Measurements from ENCODE around the gene BCL2. TPM values are rescaled to one million over a fixed set of nuclear protein-coding genes. Genes with fewer than 3 reads are reported as not detected.

BCL2 gene
- polyA plus RNA-seq, 1 of the 3 experiments (the other 2 are of a cell fraction), result 1.5 TPM

DNA sequence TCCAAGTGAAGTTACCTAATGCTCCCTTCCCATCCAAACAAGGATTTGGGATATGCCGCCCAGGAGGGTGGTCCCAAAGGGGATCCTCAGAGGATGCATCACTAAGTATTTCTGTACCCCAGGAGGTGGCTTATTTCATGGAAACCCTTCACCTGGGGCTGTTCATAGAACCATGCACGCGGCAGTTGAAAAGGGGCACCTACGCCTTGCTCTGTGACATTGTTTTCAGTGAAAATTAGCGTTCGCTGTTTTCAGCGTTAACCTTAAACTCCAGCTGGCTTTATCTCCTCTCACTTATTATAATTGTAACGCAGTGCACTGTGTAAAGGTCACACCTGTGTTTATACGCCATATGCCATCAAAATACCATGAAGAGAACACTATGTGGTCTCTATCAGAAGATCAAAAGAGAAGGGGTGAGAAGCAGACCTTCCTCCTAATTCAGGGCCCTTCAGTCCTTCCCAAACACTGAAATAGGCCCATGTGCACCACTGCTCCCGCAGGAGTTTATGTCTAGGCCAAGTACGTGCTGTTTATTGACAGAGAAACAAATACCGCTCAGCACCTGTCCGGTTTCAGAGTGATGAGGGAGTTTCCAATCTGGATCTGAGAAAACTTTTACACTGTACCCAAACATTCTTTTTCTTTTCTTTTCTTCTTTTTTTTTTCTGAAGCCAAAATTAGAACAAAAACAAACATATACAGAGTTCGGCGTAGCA is 162.1 kb downstream of the BCL2 start:
- no peaks in the 10 kb centered on the region for H3K9me2 ChIP-seq
- H3K27me3 ChIP-seq (ENCODE audit: insufficient read depth), result no peaks in the 10 kb centered on the region
- H3K9ac ChIP-seq, result no peak overlapping the region
- H2AFZ ChIP-seq (ENCODE audit: low read depth), result no peak overlapping the region
- no peaks in the 10 kb centered on the region for H3K36me3 ChIP-seq (replicated peaks in 1 of 2; ENCODE audit: control insufficient read depth in 1 of 2, insufficient read depth in 2 of 2, low read length in 1 of 2)
- no peak overlapping the region for H3K4me3 ChIP-seq (ENCODE audit: low read depth in 2 of 2, low read length in 1 of 2)
- H3F3A ChIP-seq (replicated peaks; ENCODE audit: insufficient read depth), result peaks cover 6% of the 10 kb centered on the region
- H4K20me1 ChIP-seq (ENCODE audit: insufficient read depth), result no peaks in the 10 kb centered on the region
- DNase-seq, result no peak
- no peaks in the 10 kb centered on the region for H3K79me2 ChIP-seq (ENCODE audit: insufficient read depth)
- ChIA-PET CTCF (interaction anchor here (0.8 to 1.3 kb wide), 2 partner anchors 20 to 165 kb away, joined by 3 to 5 read pairs; no protein-coding TSS in a partner anchor), POLR2A (no interaction called here)
- no peak overlapping the region for H3K27ac ChIP-seq (ENCODE audit: low read depth in 2 of 2, low read length in 1 of 2)
- H3K4me1 ChIP-seq (ENCODE audit: control insufficient read depth in 1 of 2, insufficient read depth in 2 of 2, low read depth in 1 of 2, low read length in 1 of 2), result peaks cover 11 to 33% of the 10 kb centered on the region in 2 experiments; a peak in 2 of 4 replicates
- 96% methylated on average over 15 of the region's 15 CpGs for WGBS (ENCODE audit: low lambda C conversion rate)
- H3K9me3 ChIP-seq, result no peaks in the 10 kb centered on the region
- H3K4me2 ChIP-seq, result no peak overlapping the region
- TF ChIP-seq RFX5 (IDR thresholded peaks at IDR 0.05; ENCODE audit: low read length), result no peak
- no peak for TF ChIP-seq NRF1 (IDR thresholded peaks at IDR 0.05; ENCODE audit: low read depth, low read length)
- no peak for TF ChIP-seq MXI1 (IDR thresholded peaks at IDR 0.05; ENCODE audit: low read depth, low read length)
- no peak for TF ChIP-seq NFIC (IDR thresholded peaks at IDR 0.05; ENCODE audit: borderline replicate concordance)
- TF ChIP-seq GATA2 (CRISPR knock-in tag; IDR thresholded peaks at IDR 0.05), result no peak
- no peak for TF ChIP-seq JUND (IDR thresholded peaks at IDR 0.05)
- no peak for TF ChIP-seq YY1 (IDR thresholded peaks at IDR 0.05; ENCODE audit: low read depth)
- TF ChIP-seq, protein P1, sequence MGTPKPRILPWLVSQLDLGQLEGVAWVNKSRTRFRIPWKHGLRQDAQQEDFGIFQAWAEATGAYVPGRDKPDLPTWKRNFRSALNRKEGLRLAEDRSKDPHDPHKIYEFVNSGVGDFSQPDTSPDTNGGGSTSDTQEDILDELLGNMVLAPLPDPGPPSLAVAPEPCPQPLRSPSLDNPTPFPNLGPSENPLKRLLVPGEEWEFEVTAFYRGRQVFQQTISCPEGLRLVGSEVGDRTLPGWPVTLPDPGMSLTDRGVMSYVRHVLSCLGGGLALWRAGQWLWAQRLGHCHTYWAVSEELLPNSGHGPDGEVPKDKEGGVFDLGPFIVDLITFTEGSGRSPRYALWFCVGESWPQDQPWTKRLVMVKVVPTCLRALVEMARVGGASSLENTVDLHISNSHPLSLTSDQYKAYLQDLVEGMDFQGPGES (IDR thresholded peaks at IDR 0.05; ENCODE audit: low read depth, low read length), result no peak
- TF ChIP-seq, protein P2, sequence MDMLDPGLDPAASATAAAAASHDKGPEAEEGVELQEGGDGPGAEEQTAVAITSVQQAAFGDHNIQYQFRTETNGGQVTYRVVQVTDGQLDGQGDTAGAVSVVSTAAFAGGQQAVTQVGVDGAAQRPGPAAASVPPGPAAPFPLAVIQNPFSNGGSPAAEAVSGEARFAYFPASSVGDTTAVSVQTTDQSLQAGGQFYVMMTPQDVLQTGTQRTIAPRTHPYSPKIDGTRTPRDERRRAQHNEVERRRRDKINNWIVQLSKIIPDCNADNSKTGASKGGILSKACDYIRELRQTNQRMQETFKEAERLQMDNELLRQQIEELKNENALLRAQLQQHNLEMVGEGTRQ (IDR thresholded peaks at IDR 0.05; ENCODE audit: borderline replicate concordance, low read depth, low read length), result no peak
- no peak for TF ChIP-seq FOXM1 (IDR thresholded peaks at IDR 0.05; ENCODE audit: low read depth)
- no peak for TF ChIP-seq FOSL2 (IDR thresholded peaks at IDR 0.05; ENCODE audit: borderline replicate concordance, low read depth)
- no peak for TF ChIP-seq FOXJ3 (CRISPR knock-in tag; IDR thresholded peaks at IDR 0.05)
- no peak for TF ChIP-seq ELF1 (IDR thresholded peaks at IDR 0.05)
- TF ChIP-seq SMC3 (IDR thresholded peaks at IDR 0.05; ENCODE audit: low read depth, low read length), result no peak
- no peak for TF ChIP-seq EP300 (IDR thresholded peaks at IDR 0.05; ENCODE audit: borderline replicate concordance in 1 of 2, low read depth in 1 of 2, low read length in 1 of 2)
- TF ChIP-seq CHD2 (IDR thresholded peaks at IDR 0.05; ENCODE audit: low read length, partially characterized antibody), result no peak
- TF ChIP-seq TCF12 (IDR thresholded peaks at IDR 0.05), result no peak

Measured in SK-N-SH (cell line).